BLaER1 treated with 17β-estradiol and CSF1 and Interleukin-3, amounts not matched to agents 10 nM and 100 nM (cell line): ENCODE measurements around the gene IRGQ.

Source experiments
- H3K27ac ChIP-seq, 11 experiments: shearing (Covaris generic); formaldehyde crosslinking; 2 replicates each; pipeline ENCODE4 v1.8.1; 2022
- H3K27me3 ChIP-seq, 11 experiments: shearing (Covaris generic); formaldehyde crosslinking; 2 replicates each; pipeline ENCODE4 v1.8.1; 2022
- H3K36me3 ChIP-seq, 11 experiments: shearing (Covaris generic); formaldehyde crosslinking; 2 replicates each; pipeline ENCODE4 v1.8.1; 2022
- H3K4me1 ChIP-seq, 10 experiments: shearing (Covaris generic); formaldehyde crosslinking; 2 replicates each; pipeline ENCODE4 v1.8.1; 2022
- H3K4me2 ChIP-seq, 11 experiments: shearing (Covaris generic); formaldehyde crosslinking; 2 replicates each; pipeline ENCODE4 v1.8.1; 2022
- H3K4me3 ChIP-seq, 10 experiments: shearing (Covaris generic); formaldehyde crosslinking; 2 replicates each; pipeline ENCODE4 v1.8.1; 2022
- H3K9ac ChIP-seq, 11 experiments: shearing (Covaris generic); formaldehyde crosslinking; 2 replicates each; pipeline ENCODE4 v1.8.1; 2022
- H3K9me3 ChIP-seq, 11 experiments: shearing (Covaris generic); formaldehyde crosslinking; replicated peaks in 1 of 11; 2 replicates each; pipeline ENCODE4 v1.8.1; 2022
- H4K20me1 ChIP-seq, 11 experiments: shearing (Covaris generic); formaldehyde crosslinking; 2 replicates each; pipeline ENCODE4 v1.8.1; 2022
- Cebpa-rat ChIP-seq, 11 experiments: shearing (Covaris generic); IDR thresholded peaks; 2 replicates each; pipeline ENCODE4 v1.8.1; 2022

Gene IRGQ

DNA sequence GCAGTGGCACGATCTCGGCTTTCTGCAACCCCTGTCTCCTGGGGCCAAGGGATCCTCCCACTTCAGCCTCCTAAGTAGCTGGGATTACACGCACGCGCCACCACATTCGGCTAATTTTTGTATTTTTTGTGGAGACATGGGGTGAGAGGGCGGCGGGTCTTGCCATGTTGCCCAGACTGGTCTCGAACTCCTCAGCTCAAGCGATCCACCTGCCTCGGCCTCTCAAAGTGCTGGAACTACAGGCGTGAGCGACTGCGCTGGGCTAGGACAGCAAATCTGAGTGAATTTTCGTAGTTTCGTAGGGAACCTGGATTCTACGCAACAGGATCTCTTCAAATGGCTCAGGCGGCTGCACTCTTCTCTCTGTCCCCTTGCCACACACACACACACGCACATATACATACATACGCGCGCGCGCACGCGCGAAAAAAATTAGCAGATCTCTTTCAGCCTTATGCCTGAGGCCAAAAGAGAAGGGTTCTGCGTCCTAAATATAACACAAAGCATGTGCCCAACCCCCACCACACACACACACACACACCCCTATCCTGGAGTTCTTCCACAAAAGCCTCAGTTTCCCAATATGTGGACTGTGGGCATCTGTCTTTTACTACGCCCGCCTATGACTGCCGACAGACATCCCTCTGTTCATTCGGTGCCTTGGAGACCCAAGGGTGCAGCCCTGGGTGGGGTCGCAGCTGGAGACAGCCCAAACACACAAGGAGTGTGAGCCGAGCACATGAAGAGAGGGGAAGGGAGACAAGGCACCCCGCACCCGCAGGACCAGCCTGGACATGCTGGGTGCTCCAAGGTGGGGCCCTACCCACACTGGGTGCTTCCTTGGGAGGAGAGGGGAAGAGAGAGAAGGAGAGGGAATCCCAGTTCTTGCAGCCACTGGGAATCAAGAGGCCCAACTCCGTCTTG, 19.7 kb downstream of the IRGQ start:
- Histone ChIP-seq H3K27me3 (no peaks in the 10 kb centered on the region), H3K36me3 (peaks cover 8 to 32% (median 17%) of the 10 kb centered on the region in 11 experiments; a peak in 18 of 22 replicates), H4K20me1 (no peaks in the 10 kb centered on the region), H3K9me3 (no peaks in the 10 kb centered on the region), H3K4me1 (peaks cover 45 to 74% (median 67%) of the 10 kb centered on the region in 10 experiments), H3K4me2 (peak overlapping the region; percentile 72 to 97 (median 84)), H3K9ac (peak overlapping the region; percentile 56 to 89 (median 67); a peak in 19 of 22 replicates), H3K27ac (peak overlapping the region; percentile 35 to 90 (median 68); a peak in 21 of 22 replicates), H3K4me3 (peak overlapping the region; percentile 56 to 87 (median 82))
- no peak for TF ChIP-seq Cebpa-rat (IDR thresholded peaks at IDR 0.05)

DNA sequence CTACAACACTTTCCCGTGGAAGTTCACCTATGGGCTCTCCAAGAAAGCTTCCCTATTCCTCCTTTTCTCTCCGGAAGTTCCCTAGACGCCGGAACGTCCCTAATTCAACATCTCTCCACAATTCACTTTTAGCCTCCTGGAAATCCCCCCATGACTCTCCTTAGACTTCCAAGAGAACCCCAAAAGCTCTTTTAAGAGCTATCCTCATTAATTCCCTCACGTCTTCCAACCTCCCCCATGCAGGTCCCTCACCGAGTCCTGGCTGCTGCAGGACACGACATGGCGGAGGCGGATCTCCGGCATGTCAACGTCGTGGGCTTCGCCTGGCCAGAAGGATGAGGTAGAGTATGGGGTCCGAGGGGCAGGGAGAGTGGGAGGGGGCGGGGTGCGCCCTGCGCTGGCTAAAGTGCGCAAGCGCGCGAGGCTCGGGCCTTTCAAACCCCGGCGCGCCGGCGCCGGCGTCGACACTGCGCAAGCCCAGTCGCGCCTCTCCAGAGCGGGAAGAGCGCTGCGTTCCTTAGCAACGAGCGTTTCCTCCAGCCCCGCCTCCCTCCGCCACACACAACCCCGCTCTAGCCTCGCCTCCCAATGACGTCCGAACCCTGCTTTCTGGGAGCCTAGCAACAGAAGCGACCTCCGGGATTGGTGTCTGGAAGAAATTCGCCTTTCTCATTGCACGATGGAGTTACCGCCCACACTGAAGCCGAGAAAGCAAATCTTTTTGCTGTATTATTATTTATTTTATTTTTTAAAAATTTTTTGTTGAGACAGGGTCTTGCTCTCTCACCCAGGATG, 20.6 kb downstream of the IRGQ start, which contains the start of the genes PINLYP and XRCC1:
PINLYP (plus strand) TSS at position 646 of the 795 bp plus-strand sequence. CDS start 1,391 bp downstream, outside the sequence.
XRCC1 (minus strand) TSS at position 372 of the 795 bp plus-strand sequence; CDS start at position 303, 69 bp downstream.
- Histone ChIP-seq H3K4me2 (peak within 1 kb of the TSS; percentile 94 to 98 (median 96)), H3K27ac (peak within 1 kb of the TSS; percentile 69 to 90 (median 85)), H3K9ac (peak within 1 kb of the TSS; percentile 83 to 94 (median 87)), H3K36me3 (peaks cover 8 to 38% (median 17%) of the 10 kb centered on the region in 11 experiments; a peak in 18 of 22 replicates), H4K20me1 (no peaks in the 10 kb centered on the region), H3K9me3 (no peaks in the 10 kb centered on the region), H3K27me3 (no peaks in the 10 kb centered on the region), H3K4me3 (peak within 1 kb of the TSS; percentile 72 to 87 (median 82)), H3K4me1 (peaks cover 46 to 76% (median 69%) of the 10 kb centered on the region in 10 experiments)
- no peak for TF ChIP-seq Cebpa-rat (IDR thresholded peaks at IDR 0.05)

DNA sequence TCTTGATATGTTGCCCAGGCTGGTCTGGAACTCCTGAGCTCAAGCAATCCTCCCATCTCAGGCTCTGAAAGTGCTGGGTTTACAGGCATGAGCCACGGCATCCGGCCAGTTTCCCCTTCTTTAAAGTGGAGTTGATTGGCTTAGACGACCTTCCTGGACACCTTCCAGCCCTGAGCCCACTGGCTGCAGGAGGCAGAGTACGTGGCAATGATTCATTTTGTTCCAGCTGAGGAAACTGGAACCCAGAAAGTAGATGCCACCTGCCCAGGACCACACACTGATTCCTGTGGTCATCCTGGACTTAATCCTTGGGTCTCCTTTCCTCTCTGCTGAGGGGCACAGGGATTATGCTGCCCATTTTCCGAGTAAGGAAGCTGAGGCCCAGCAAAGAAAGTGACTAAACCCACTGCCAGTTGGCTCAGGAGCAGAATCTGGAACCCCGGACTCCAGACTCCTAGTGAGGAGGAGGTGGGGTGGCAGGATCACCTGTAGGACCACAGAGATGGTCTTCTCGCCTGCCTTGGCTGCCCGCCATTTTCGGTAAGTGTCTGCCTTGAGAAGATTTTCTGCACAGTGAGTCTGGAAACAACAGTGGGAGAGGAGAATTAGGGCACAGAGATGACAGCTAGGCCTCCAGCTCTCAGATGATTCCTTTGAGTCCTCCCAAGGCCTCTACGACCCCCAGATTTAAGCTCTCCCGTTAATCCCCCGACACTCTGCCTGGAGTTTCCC, 21.3 kb downstream of the IRGQ start:
- peaks cover 47 to 76% (median 69%) of the 10 kb centered on the region in 10 experiments for H3K4me1 ChIP-seq
- H4K20me1 ChIP-seq: no peaks in the 10 kb centered on the region
- H3K27ac ChIP-seq: peak overlapping the region; percentile 69 to 90 (median 85)
- H3K36me3 ChIP-seq: peaks cover 8 to 38% (median 17%) of the 10 kb centered on the region in 11 experiments; a peak in 18 of 22 replicates
- H3K9me3 ChIP-seq: no peaks in the 10 kb centered on the region
- peak overlapping the region; percentile 83 to 94 (median 87) for H3K9ac ChIP-seq
- H3K4me3 ChIP-seq: peak overlapping the region; percentile 72 to 87 (median 82)
- no peak for TF ChIP-seq Cebpa-rat (IDR thresholded peaks at IDR 0.05)
- H3K27me3 ChIP-seq: no peaks in the 10 kb centered on the region
- H3K4me2 ChIP-seq: peak overlapping the region; percentile 94 to 98 (median 96)

DNA sequence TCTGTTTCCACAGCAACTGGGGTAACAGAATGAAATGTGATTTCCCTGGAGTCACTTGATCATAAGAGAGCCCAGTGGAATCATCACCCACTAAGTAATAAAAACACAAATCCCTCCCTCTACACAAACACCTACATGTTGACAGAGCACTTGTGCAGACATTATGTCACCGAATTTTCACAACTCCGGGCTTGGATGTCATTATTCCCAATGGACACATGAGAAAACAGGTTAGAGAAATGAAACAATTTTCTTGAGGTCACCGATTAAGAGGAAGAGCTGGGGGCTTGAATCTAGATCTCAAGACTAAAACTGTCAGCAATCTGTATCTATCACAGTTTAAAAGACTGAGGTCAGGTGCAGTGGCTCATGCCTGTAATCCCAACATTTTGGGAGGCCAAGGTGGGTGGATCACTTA, 23.8 kb downstream of the IRGQ start:
- peak overlapping the region in 4 of 11 experiments; percentile 6 to 42 (median 24); a peak in 1 of 22 replicates for H3K9ac ChIP-seq
- TF ChIP-seq Cebpa-rat (IDR thresholded peaks at IDR 0.05): no peak
- no peaks in the 10 kb centered on the region for H3K27me3 ChIP-seq
- H3K4me3 ChIP-seq: no peak overlapping the region
- peaks cover 49 to 73% (median 65%) of the 10 kb centered on the region in 10 experiments for H3K4me1 ChIP-seq
- no peaks in the 10 kb centered on the region for H4K20me1 ChIP-seq
- H3K36me3 ChIP-seq: peaks cover 8 to 45% (median 17%) of the 10 kb centered on the region in 11 experiments; a peak in 18 of 22 replicates
- H3K9me3 ChIP-seq: no peaks in the 10 kb centered on the region
- H3K27ac ChIP-seq: peak overlapping the region in 5 of 11 experiments; percentile 22 to 68 (median 63); a peak in 8 of 22 replicates
- H3K4me2 ChIP-seq: peak overlapping the region in 6 of 11 experiments; percentile 9 to 37 (median 12); a peak in 6 of 22 replicates

DNA sequence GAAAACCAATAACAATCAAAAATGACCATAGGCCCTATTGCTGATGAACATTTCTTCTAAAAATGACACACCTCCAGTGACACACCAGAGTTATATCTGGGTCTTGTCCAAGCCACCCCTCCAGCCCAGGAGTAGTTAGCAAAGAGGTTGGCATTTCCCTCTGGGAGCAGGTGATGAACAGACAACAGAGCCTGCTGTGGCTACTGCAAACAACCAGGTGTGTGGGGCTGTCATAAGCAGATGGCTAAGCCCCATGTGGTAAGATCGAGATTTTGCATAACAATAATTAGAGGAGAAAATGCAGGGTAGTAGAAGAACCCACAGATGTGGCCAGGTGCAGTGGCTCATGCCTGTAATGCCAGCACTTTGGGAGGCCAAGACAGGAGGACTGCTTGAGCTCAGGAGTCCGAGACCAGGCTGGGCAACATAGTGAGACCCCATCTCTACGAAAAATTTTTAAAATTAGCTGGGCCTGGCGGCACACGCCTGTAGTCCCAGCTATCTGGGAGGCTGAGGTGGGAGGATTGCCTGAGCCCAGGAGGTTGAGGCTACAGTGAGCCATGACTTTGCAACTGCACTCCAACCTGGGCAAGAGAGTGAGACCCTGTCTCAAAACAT, 25.7 kb downstream of the IRGQ start:
- Histone ChIP-seq H3K4me1 (peaks cover 56 to 78% (median 69%) of the 10 kb centered on the region in 10 experiments), H3K36me3 (peaks cover 8 to 45% (median 17%) of the 10 kb centered on the region in 11 experiments; a peak in 18 of 22 replicates), H3K4me3 (no peak overlapping the region), H3K27ac (peak overlapping the region in 7 of 11 experiments; percentile 0 to 68 (median 61); a peak in 13 of 22 replicates), H3K27me3 (no peaks in the 10 kb centered on the region), H3K9me3 (no peaks in the 10 kb centered on the region), H4K20me1 (no peaks in the 10 kb centered on the region), H3K4me2 (peak overlapping the region in 9 of 11 experiments; percentile 9 to 50 (median 22); a peak in 13 of 22 replicates), H3K9ac (peak overlapping the region in 5 of 11 experiments; percentile 12 to 53 (median 24); a peak in 6 of 22 replicates)
- TF ChIP-seq Cebpa-rat (IDR thresholded peaks at IDR 0.05): no peak

DNA sequence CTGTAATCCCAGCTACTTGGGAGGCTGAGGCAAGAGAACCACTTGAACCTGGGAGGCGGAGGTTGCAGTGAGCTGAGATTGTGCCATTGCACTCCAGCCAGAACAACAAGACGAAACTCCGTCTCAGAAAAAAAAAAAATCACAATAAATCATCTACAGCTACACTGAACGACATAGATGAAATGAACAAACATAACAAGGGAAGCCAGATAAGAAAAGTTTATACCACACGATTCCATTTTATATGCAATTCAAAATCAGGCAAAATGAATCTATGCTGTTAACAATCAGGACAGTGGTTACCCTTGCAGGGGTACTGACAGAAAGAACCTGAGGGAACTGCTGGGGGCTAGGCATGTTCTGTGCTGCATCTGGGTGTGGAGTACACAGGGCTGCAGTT, 26.3 kb downstream of the IRGQ start:
- Histone ChIP-seq H3K4me2 (peak overlapping the region in 7 of 11 experiments; percentile 9 to 37 (median 22); a peak in 4 of 22 replicates), H3K36me3 (peaks cover 8 to 45% (median 17%) of the 10 kb centered on the region in 11 experiments; a peak in 18 of 22 replicates), H3K9me3 (no peaks in the 10 kb centered on the region), H3K27me3 (no peaks in the 10 kb centered on the region), H3K4me3 (no peak overlapping the region), H3K27ac (peak overlapping the region in 5 of 11 experiments; percentile 0 to 68 (median 63); a peak in 9 of 22 replicates), H3K9ac (peak overlapping the region in 3 of 11 experiments; percentile 24 to 53 (median 31); a peak in 2 of 22 replicates), H4K20me1 (no peaks in the 10 kb centered on the region), H3K4me1 (peaks cover 59 to 82% (median 72%) of the 10 kb centered on the region in 10 experiments)
- TF ChIP-seq Cebpa-rat (IDR thresholded peaks at IDR 0.05): no peak

DNA sequence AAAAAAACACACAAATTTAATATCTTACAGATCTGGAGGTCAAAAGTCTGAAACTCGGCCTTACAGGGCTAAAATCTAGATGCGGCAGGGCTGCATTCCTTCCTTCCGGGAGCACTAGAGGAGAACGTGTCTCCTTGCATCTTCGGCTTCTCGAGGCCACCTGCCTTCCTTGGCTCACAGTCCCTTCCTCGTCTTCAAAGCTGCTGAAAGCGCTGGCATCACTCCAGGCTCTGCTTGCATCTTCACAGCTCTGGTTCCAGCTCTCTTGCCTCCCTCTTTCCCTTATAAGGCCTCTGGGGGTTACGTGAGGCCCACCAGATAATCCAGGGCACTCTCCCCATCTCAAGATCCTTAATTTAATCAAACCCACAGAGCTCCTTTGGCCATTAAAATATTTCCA, 31.1 kb downstream of the IRGQ start:
- H3K4me1 ChIP-seq: peaks cover 59 to 80% (median 77%) of the 10 kb centered on the region in 10 experiments
- H4K20me1 ChIP-seq: no peaks in the 10 kb centered on the region; a peak in 1 of 22 replicates
- peak overlapping the region in 2 of 10 experiments; percentile 21 to 23; a peak in 2 of 20 replicates for H3K4me3 ChIP-seq
- peak in 2 of 11 experiments; percentile 47 to 81; a peak in 2 of 22 replicates for TF ChIP-seq Cebpa-rat (IDR thresholded peaks at IDR 0.05)
- no peaks in the 10 kb centered on the region for H3K27me3 ChIP-seq
- no peaks in the 10 kb centered on the region; a peak in 1 of 22 replicates for H3K9me3 ChIP-seq
- peak overlapping the region; percentile 17 to 87 (median 81); a peak in 20 of 22 replicates for H3K9ac ChIP-seq
- peak overlapping the region; percentile 79 to 98 (median 96) for H3K27ac ChIP-seq
- H3K4me2 ChIP-seq: peak overlapping the region; percentile 65 to 88 (median 78)
- H3K36me3 ChIP-seq: peaks cover 0 to 31% (median 8%) of the 10 kb centered on the region in 11 experiments; a peak in 12 of 22 replicates
